Activated CD4-positive, alpha-beta T cell treated with anti-CD3 and anti-CD28 coated beads, Interleukin-2, amount 10 ng/mL, durations not matched to agents 7 days and 5 days (primary cell): ENCODE data around the gene TMEM242. TPM values are rescaled to one million over a fixed set of nuclear protein-coding genes. Genes with fewer than 3 reads are reported as not detected.

Source experiments
- total RNA-seq, 2 experiments: library from RNA; stranded (reverse); gene quantifications; one replicate each; pipeline ENCODE4 v1.2.3, GENCODE V29; 2021

The TMEM242 gene
- total RNA-seq, 2 experiments from 2014 or later, result 7.9 to 9.0 TPM

Other genes with a start within 250 kb of the TMEM242 start
- 1 to 10 TPM; 7.8 to 9.8 TPM for gene ZDHHC14, start 57.7 kb upstream of the TMEM242 start, total RNA-seq